Adrenal gland (tissue), 5 donors: ENCODE results near the gene RHO.

ENCODE experiments used
- CTCF ChIP-seq, 6 experiments: fragments of 450-650 bp in 4 of 6; fragments of 200-600 bp in 2 of 6; sonication (generic) in 1 of 6; IDR thresholded peaks; 1 replicate in 5 of 6; 2 replicates in 1 of 6; pipeline versions ENCODE4 v1.5.1 to v1.8.0; 2016 to 2021; ENCODE audit warnings: antibody characterized with exemption in 6 of 6, mild to moderate bottlenecking in 2 of 6, moderate library complexity in 1 of 6
- POLR2A ChIP-seq, 2 donors: fragments of 450-650 bp; IDR thresholded peaks; one replicate each; pipeline ENCODE4 v1.6.1; 2017; ENCODE audit warnings: antibody characterized with exemption in 2 of 2, mild to moderate bottlenecking in 2 of 2, moderate library complexity in 1 of 2
- donor health status: DM: no; HTN: no; CAD: no.

GRCh38 chr3:129571605-129572547 lies 43.4 kb downstream of the RHO start:
- TF ChIP-seq CTCF (IDR thresholded peaks at IDR 0.05) (no peak), POLR2A (IDR thresholded peaks at IDR 0.05) (no peak)
